ENCODE results near the gene MTSS2.

MTSS2 gene

GRCh38 chr16:70697594-70698170 lies 11.8 kb upstream of the MTSS2 start:
- DNase-seq, result no peak

- no peak for DNase-seq
Measured at GRCh38 chr16:70696952-70697593, 11.2 kb upstream of the MTSS2 start.

GRCh38 chr16:70696355-70696754 lies 10.5 kb upstream of the MTSS2 start:
- no peak for DNase-seq

- no peak for DNase-seq
Measured at GRCh38 chr16:70695331-70696070, 9.6 kb upstream of the MTSS2 start.

- DNase-seq, result no peak
Measured at GRCh38 chr16:70694868-70695218, 9.0 kb upstream of the MTSS2 start.

GRCh38 chr16:70694088-70694867 lies 8.4 kb upstream of the MTSS2 start:
- no peak for DNase-seq

- no peak for DNase-seq
Measured at GRCh38 chr16:70692873-70693671, 7.2 kb upstream of the MTSS2 start.

GRCh38 chr16:70692130-70692872 lies 6.4 kb upstream of the MTSS2 start:
- no peak for DNase-seq

- DNase-seq, result no peak
Measured at GRCh38 chr16:70691223-70692129, 5.6 kb upstream of the MTSS2 start.

- DNase-seq, result no peak
Measured at GRCh38 chr16:70689970-70690891, 4.4 kb upstream of the MTSS2 start.

GRCh38 chr16:70689035-70689969 lies 3.4 kb upstream of the MTSS2 start:
- DNase-seq, result no peak

GRCh38 chr16:70688246-70688742 lies 2.4 kb upstream of the MTSS2 start:
- DNase-seq, result no peak

- no peak for DNase-seq
Measured at GRCh38 chr16:70687671-70688245, 1.9 kb upstream of the MTSS2 start.

- DNase-seq, result no peak
Measured at GRCh38 chr16:70687102-70687511, 1.3 kb upstream of the MTSS2 start.

GRCh38 chr16:70686376-70687101 lies 686 bp upstream of the MTSS2 start:
- no peak for DNase-seq

- no peak for DNase-seq
Measured at GRCh38 chr16:70685061-70685937, 554 bp downstream of the MTSS2 start.
